Measurements from ENCODE around the gene TYW3. TPM values are rescaled to one million over a fixed set of nuclear protein-coding genes. Genes with fewer than 3 reads are reported as not detected.
"Not testable (repeated sequence)": the region's sequence is repeated elsewhere in the genome, so short reads cannot be mapped to it uniquely, and the experiment has no call there.

The TYW3 gene
- total and polyA plus RNA-seq, 11 donors: 10.6 to 28.1 (median 19.1) TPM

DNA sequence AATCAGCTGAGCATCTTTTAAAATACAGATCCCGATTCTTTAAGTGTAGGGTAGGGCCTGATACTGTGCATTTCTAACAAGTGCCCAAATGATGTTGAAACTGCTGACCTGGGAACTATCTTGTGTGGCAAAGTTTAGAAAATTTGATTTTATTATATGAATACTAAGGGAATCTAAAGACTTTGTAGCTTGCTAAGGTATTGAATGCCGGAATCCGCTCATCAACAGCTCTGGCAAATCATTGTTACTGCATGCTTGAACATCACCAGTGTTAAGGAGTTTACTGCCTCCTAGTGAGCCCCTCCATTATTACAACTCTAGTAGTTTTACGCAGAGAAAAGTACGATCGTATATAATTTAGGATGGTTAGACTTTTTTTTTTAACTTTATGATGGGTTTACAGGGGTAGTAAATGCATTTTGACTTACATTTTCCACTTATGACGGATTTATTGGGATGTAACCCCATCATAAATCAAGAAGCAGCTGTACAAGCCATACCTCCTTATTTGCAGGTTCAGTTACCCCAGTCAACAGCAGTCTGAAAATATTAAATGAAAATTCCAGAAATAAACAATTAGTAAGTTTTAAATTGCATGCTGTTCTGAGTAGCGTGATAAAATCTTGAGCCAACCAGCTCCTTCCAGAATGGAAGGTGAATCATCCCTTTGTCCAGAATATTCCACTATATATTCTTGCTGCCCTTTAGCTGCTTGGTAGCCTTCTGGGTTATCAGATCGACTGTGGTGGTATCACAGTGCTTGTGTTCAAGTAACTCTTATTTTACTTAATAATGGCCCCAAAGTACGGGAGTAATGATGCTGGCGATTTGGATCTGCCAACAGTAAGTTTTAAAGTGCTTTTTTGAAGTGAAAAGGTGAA lies 892 bp downstream of the TYW3 start:
- Histone ChIP-seq H3K27me3 (no peaks in the 10 kb centered on the region), H3K4me3 (peak overlapping the region; percentile 64 to 93 (median 80)), H3K27ac (peak overlapping the region; percentile 75 to 95 (median 89)), H3K4me1 (peaks cover 0 to 45% (median 17%) of the 10 kb centered on the region in 12 donors), H3K36me3 (peaks cover 0 to 32% (median 24%) of the 10 kb centered on the region in 9 donors), H3K9me3 (no peaks in the 10 kb centered on the region)
- TF ChIP-seq, protein P1, sequence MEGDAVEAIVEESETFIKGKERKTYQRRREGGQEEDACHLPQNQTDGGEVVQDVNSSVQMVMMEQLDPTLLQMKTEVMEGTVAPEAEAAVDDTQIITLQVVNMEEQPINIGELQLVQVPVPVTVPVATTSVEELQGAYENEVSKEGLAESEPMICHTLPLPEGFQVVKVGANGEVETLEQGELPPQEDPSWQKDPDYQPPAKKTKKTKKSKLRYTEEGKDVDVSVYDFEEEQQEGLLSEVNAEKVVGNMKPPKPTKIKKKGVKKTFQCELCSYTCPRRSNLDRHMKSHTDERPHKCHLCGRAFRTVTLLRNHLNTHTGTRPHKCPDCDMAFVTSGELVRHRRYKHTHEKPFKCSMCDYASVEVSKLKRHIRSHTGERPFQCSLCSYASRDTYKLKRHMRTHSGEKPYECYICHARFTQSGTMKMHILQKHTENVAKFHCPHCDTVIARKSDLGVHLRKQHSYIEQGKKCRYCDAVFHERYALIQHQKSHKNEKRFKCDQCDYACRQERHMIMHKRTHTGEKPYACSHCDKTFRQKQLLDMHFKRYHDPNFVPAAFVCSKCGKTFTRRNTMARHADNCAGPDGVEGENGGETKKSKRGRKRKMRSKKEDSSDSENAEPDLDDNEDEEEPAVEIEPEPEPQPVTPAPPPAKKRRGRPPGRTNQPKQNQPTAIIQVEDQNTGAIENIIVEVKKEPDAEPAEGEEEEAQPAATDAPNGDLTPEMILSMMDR (IDR thresholded peaks at IDR 0.05): peak; percentile 47 to 78 (median 66)
- TF ChIP-seq POLR2A (IDR thresholded peaks at IDR 0.05): no peak
- ATAC-seq: peak; percentile 37 to 80 (median 64)
- 21 to 30% (median 23%) methylated on average over 11 of the region's 11 CpGs for WGBS, 4 donors
- intact Hi-C loops (cut with DNase I): no loop called here
- peak in 1 of 5 donors; percentile 25 for DNase-seq

DNA sequence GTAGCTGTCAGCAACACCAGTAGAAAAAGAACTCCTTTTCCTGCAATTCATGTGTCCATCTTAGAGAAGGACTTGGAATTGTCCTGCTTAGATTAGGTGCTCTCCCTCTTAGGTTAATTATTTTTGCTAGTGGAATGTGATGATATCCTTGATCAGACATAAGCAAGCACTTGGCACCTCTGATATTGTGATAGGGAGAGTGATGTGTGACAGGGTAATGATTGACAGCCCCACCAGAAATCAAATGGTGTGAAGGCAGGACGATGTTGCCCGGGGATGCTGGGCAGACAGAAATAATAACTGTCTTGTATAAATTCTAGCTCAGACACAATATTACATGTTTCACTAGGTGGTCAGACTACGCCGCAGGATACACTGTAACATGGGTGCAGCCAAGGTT lies 4.4 kb downstream of the TYW3 start:
- WGBS, 4 donors: 85 to 98% (median 97%) methylated on average over 4 of the region's 4 CpGs
- intact Hi-C loops (cut with DNase I): no loop called here
- DNase-seq (no peak), ATAC-seq (no peak)
- TF ChIP-seq, protein P1 (IDR thresholded peaks at IDR 0.05): no peak
- no peak for TF ChIP-seq POLR2A (IDR thresholded peaks at IDR 0.05)
- Histone ChIP-seq H3K36me3 (peaks cover 0 to 62% (median 56%) of the 10 kb centered on the region in 9 donors), H3K4me1 (peaks cover 0 to 21% (median 11%) of the 10 kb centered on the region in 12 donors), H3K4me3 (no peak overlapping the region), H3K27me3 (no peaks in the 10 kb centered on the region), H3K27ac (no peak overlapping the region), H3K9me3 (no peaks in the 10 kb centered on the region)

GRCh38 chr1:74740307-74740980 lies 7.5 kb downstream of the TYW3 start:
- H3K9me3 ChIP-seq; H3K4me3 ChIP-seq; H3K27ac ChIP-seq; H3K4me1 ChIP-seq; intact Hi-C loops (cut with DNase I); ATAC-seq; DNase-seq; H3K27me3 ChIP-seq: not testable (repeated sequence)
- H3K36me3 ChIP-seq: peaks cover 0 to 90% (median 81%) of the 10 kb centered on the region in 9 donors
- 90 to 97% (median 94%) methylated on average over 13 of the region's 13 CpGs for WGBS, 4 donors

DNA sequence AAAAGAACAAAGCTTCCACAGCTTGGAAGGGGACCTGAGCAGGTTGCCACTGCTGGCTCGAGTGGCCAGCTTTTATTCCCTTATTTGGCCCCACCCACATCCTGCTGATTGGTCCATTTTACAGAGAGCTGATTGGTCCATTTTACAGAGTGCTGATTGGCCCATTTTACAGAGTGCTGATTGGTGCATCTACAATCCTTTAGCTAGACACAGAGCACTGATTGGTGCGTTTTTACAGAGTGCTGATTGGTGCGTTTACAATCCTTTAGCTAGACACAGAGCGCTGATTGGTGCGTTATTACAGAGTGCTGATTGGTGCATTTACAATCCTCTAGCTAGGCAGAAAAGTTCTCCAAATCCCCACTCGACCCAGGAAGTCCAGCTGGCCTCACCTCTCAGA lies 12.3 kb downstream of the TYW3 start:
- 93 to 97% (median 95%) methylated on average over 6 of the region's 6 CpGs for WGBS, 4 donors
- H3K36me3 ChIP-seq: peaks cover 0 to 96% (median 79%) of the 10 kb centered on the region in 9 donors
- ATAC-seq; H3K27me3 ChIP-seq; H3K4me1 ChIP-seq; H3K4me3 ChIP-seq; intact Hi-C loops (cut with DNase I); DNase-seq; H3K27ac ChIP-seq; H3K9me3 ChIP-seq: not testable (repeated sequence)

DNA sequence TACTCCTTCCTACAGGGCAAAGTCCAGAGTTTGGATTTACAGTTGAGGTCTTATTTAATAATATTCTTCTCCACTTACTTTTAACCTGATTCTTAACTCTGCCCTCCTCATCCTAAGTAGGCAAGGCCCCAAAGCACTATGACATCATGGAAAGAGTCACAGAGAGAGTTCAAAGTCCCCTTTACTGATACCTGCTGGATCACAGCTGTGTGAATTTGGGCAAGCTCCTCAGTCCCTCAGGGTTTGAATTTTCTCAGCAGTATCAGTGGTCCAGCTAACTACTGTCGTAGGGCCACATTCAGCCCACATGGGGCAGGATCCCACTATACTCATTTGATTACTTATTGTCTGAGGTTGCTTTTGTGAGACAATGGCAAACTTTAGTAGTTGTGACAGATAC lies 16.0 kb downstream of the TYW3 start:
- TF ChIP-seq, protein P1 (IDR thresholded peaks at IDR 0.05): no peak
- ATAC-seq (no peak), DNase-seq (no peak)
- WGBS, 4 donors: 89 to 95% (median 94%) methylated on average over 1 of the region's 1 CpG
- peaks cover 0 to 5% (median 0%) of the 10 kb centered on the region in 12 donors for H3K9me3 ChIP-seq
- no peak overlapping the region for H3K27ac ChIP-seq
- H3K36me3 ChIP-seq: peaks cover 2 to 98% (median 84%) of the 10 kb centered on the region in 9 donors
- intact Hi-C loops (cut with DNase I): no loop called here
- H3K27me3 ChIP-seq: no peaks in the 10 kb centered on the region
- H3K4me1 ChIP-seq: no peaks in the 10 kb centered on the region
- H3K4me3 ChIP-seq: no peak overlapping the region

Data from heart left ventricle (tissue), 16 donors.